Measurements from ENCODE around the gene RAB40C. TPM values are rescaled to one million over a fixed set of nuclear protein-coding genes. Genes with fewer than 3 reads are reported as not detected.
A peak's percentile ranks its signal among the peaks of the same experiment; 100 is the strongest.

The RAB40C gene
- total and polyA plus RNA-seq, 9 of the 15 experiments (the other 6 are each of a cell fraction or from before 2014, with no cell fraction given): 0.17 to 23.4 (median 8.7) TPM

GRCh38 chr16:638836-639235 is 49.0 kb downstream of the RAB40C start:
- intact Hi-C loops (cut with micrococcal nuclease): loop anchor here (5.0 kb wide), 1 partner anchor 38 kb away; the partner anchor contains the start of gene RHBDL1

GRCh38 chr16:640614-641013 is 50.7 kb downstream of the RAB40C start:
- Histone ChIP-seq H3K4me1 (replicated peaks in 1 of 2; ENCODE audit: control insufficient read depth in 2 of 2, insufficient read depth in 2 of 2, low read length in 2 of 2) (peaks cover 15 to 81% of the 10 kb centered on the region in 2 experiments; a peak in 4 of 5 replicates), H2AFZ (ENCODE audit: low read depth, low read length) (no peak overlapping the region), H3K79me2 (ENCODE audit: control insufficient read depth, insufficient read depth, low read length) (peaks cover 58% of the 10 kb centered on the region), H3K9me1 (ENCODE audit: control insufficient read depth, insufficient read depth, low read length) (no peaks in the 10 kb centered on the region), H3K9ac (ENCODE audit: insufficient read depth in 1 of 2, low read depth in 2 of 2, low read length in 2 of 2) (peak overlapping the region in 1 of 2 experiments; percentile 99; a peak in 2 of 4 replicates), H3K36me3 (ENCODE audit: control insufficient read depth, insufficient read depth, low read length) (peaks cover 23% of the 10 kb centered on the region; the same call in 1 of the 3 replicates), H3K27ac (ENCODE audit: extremely low read depth, low read depth, low read length) (peak overlapping the region; percentile 94; the same call in 1 of the 3 replicates), H3K4me2 (ENCODE audit: insufficient read depth, low read length) (no peak overlapping the region), H3K27me3 (ENCODE audit: control insufficient read depth in 2 of 2, insufficient read depth in 2 of 2, low read length in 2 of 2) (no peaks in the 10 kb centered on the region), H3K9me3 (replicated peaks; ENCODE audit: control insufficient read depth, insufficient read depth, low read depth, low read length) (no peaks in the 10 kb centered on the region), H4K20me1 (replicated peaks; ENCODE audit: control insufficient read depth, insufficient read depth, low read length) (no peaks in the 10 kb centered on the region), H3K4me3 (peak overlapping the region; percentile 89)
- ChIA-PET POLR2A (no interaction called here), CTCF (ENCODE audit: low intra/inter-chr PET ratio) (no interaction called here)
- in situ Hi-C loops (cut with MboI) (no loop called here), intact Hi-C loops (cut with micrococcal nuclease) (loop anchor here (1.0 kb wide), 1 partner anchor 50 kb away; the partner anchor contains the start of gene RAB40C)
- DNase-seq (ENCODE audit: extremely low read depth in 1 of 4, low spot score in 3 of 4): no peak
- 56% methylated on average over 2 of the region's 5 CpGs for WGBS (ENCODE audit: insufficient coverage, low coverage, missing lambda C conversion rate)
- FAIRE-seq: no peak
- no peak for ATAC-seq
- BruUV-seq (replicated peaks): no TSS peak
- no peak for TF ChIP-seq BRD4 (IDR thresholded peaks at IDR 0.05)
- no peak for TF ChIP-seq GATAD2B (IDR thresholded peaks at IDR 0.05; ENCODE audit: borderline replicate concordance)
- no peak for TF ChIP-seq PTRF (tag; IDR thresholded peaks at IDR 0.05)
- no peak for TF ChIP-seq MITF (IDR thresholded peaks at IDR 0.05)
- TF ChIP-seq KDM1A (IDR thresholded peaks at IDR 0.05): no peak
- no peak for TF ChIP-seq STAT5A (IDR thresholded peaks at IDR 0.05; ENCODE audit: borderline replicate concordance, low read length)
- TF ChIP-seq TEAD2 (tag; IDR thresholded peaks at IDR 0.05): no peak
- TF ChIP-seq NFIC (IDR thresholded peaks at IDR 0.05): no peak
- no peak for TF ChIP-seq MXI1 (IDR thresholded peaks at IDR 0.05; ENCODE audit: low read depth, low read length)
- TF ChIP-seq RAD51 (IDR thresholded peaks at IDR 0.05; ENCODE audit: borderline replicate concordance, low read depth): no peak
- no peak for TF ChIP-seq TRIM28 (IDR thresholded peaks at IDR 0.05)

More at GRCh38 chr16:638836-639235, 49.0 kb downstream of the RAB40C start:
- DNase-seq (ENCODE audit: extremely low read depth in 1 of 4, low spot score in 3 of 4): no peak
- Histone ChIP-seq H3K79me2 (ENCODE audit: control insufficient read depth, insufficient read depth, low read length) (peaks cover 53% of the 10 kb centered on the region), H3K36me3 (ENCODE audit: control insufficient read depth, insufficient read depth, low read length) (peaks cover 20% of the 10 kb centered on the region; the same call in 1 of the 3 replicates), H3K9me1 (ENCODE audit: control insufficient read depth, insufficient read depth, low read length) (no peaks in the 10 kb centered on the region), H3K9me3 (replicated peaks; ENCODE audit: control insufficient read depth, insufficient read depth, low read depth, low read length) (no peaks in the 10 kb centered on the region), H3K4me2 (ENCODE audit: insufficient read depth, low read length) (no peak overlapping the region), H3K27ac (ENCODE audit: extremely low read depth, low read depth, low read length) (no peak overlapping the region), H3K27me3 (ENCODE audit: control insufficient read depth in 2 of 2, insufficient read depth in 2 of 2, low read length in 2 of 2) (no peaks in the 10 kb centered on the region), H2AFZ (ENCODE audit: low read depth, low read length) (no peak overlapping the region), H3K9ac (ENCODE audit: insufficient read depth in 1 of 2, low read depth in 2 of 2, low read length in 2 of 2) (peak overlapping the region in 1 of 2 experiments; percentile 74; a peak in 2 of 4 replicates), H4K20me1 (replicated peaks; ENCODE audit: control insufficient read depth, insufficient read depth, low read length) (no peaks in the 10 kb centered on the region), H3K4me3 (no peak overlapping the region), H3K4me1 (replicated peaks in 1 of 2; ENCODE audit: control insufficient read depth in 2 of 2, insufficient read depth in 2 of 2, low read length in 2 of 2) (peaks cover 18 to 87% of the 10 kb centered on the region in 2 experiments; a peak in 4 of 5 replicates)
- no TSS peak for BruUV-seq (replicated peaks)
- in situ Hi-C loops (cut with MboI): no loop called here
- ChIA-PET CTCF (ENCODE audit: low intra/inter-chr PET ratio) (no interaction called here), POLR2A (no interaction called here)
- ATAC-seq: no peak
- FAIRE-seq: no peak
- peak; percentile 18 for TF ChIP-seq HMGN3 (IDR thresholded peaks at IDR 0.05; ENCODE audit: borderline replicate concordance, extremely low read depth, insufficient read length, low read depth, low read length)
- 0 out of 2 replicates have a peak, but pooled peaks have one; percentile 5 for TF ChIP-seq RBFOX2 (IDR thresholded peaks at IDR 0.05; ENCODE audit: low read depth, low read length)
- TF ChIP-seq HNRNPLL (IDR thresholded peaks at IDR 0.05; ENCODE audit: low read depth, low read length, poor library complexity, severe bottlenecking): no peak
- 71% methylated on average over 9 of the region's 9 CpGs for WGBS (ENCODE audit: insufficient coverage, low coverage, missing lambda C conversion rate)
